ENCODE data around the gene GCNT1.

GCNT1 gene

DNA sequence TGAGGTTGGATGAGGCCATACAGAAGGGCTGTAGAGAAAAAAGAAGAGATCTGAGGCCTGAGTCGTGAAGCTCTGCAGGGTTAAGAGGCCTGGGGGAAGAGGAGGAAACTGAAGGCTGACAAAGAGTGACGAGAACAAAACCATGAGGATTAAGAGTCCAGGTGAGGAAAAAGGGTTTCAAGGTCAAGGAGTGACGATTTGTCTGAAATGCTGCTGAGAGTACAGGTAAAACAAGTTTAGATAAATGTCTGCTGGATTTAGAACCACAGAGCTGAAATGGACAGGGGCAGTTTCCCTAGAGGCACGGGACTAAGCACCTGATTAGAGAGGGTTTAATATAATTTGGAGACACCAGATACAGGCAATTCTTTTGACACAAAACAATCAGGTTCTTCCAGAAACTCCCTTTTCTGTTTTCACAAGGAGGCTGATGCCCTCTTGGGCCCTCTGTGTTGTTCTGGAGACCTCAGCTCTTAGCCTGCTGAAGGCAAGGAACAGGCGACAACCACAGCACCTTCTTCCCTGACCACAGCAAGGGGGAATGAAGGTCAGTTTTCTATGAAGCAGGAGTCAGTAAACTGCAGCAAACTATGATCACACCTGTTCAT, 14.6 kb upstream of the GCNT1 start:
- H3K9ac ChIP-seq (ENCODE audit: low read length), result no peak overlapping the region
- DNase-seq (ENCODE audit: low read depth), result no peak
- H3K4me1 ChIP-seq (ENCODE audit: control insufficient read depth, insufficient read depth, low read length), result peaks cover 4% of the 10 kb centered on the region
- H3K36me3 ChIP-seq (ENCODE audit: control insufficient read depth, insufficient read depth, low read length, severe bottlenecking), result no peaks in the 10 kb centered on the region
- H3K9me3 ChIP-seq (ENCODE audit: control insufficient read depth, low read length), result no peaks in the 10 kb centered on the region
- no peak overlapping the region for H3K4me3 ChIP-seq (ENCODE audit: low read length)
- no peaks in the 10 kb centered on the region for H3K27me3 ChIP-seq (replicated peaks; ENCODE audit: control insufficient read depth, insufficient read depth, low read length)

GRCh38 chr9:76445976-76446375, 13.0 kb upstream of the GCNT1 start:
- DNase-seq (ENCODE audit: low read depth), result no peak
- H3K9me3 ChIP-seq (ENCODE audit: control insufficient read depth, low read length), result no peaks in the 10 kb centered on the region
- H3K27me3 ChIP-seq (replicated peaks; ENCODE audit: control insufficient read depth, insufficient read depth, low read length), result no peaks in the 10 kb centered on the region
- no peaks in the 10 kb centered on the region for H3K36me3 ChIP-seq (ENCODE audit: control insufficient read depth, insufficient read depth, low read length, severe bottlenecking)
- H3K4me3 ChIP-seq (ENCODE audit: low read length), result no peak overlapping the region
- no peak overlapping the region for H3K9ac ChIP-seq (ENCODE audit: low read length)
- H3K4me1 ChIP-seq (ENCODE audit: control insufficient read depth, insufficient read depth, low read length), result peaks cover 10% of the 10 kb centered on the region

DNA sequence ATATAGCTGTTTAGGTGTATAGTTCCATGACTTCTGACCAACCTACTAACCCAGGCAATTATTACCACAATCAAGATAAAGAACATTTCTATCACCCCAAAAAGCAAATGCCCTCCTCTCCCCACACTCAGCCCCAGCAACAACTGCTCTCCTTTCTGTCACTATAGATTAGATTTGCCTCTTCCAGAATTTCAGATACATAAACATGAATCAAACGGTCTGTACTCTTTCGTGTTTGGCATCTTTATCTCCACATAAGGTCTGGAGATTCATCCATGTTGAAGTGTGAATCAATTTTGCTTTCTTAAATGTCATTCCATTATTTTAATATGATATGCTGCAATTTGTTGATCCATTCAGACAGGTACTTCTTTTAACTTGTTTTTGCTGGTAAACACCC, 10.5 kb upstream of the GCNT1 start:
- DNase-seq (ENCODE audit: low read depth), result no peak
- H3K4me1 ChIP-seq (ENCODE audit: control insufficient read depth, insufficient read depth, low read length), result peaks cover 31% of the 10 kb centered on the region
- no peak overlapping the region for H3K9ac ChIP-seq (ENCODE audit: low read length)
- no peaks in the 10 kb centered on the region for H3K36me3 ChIP-seq (ENCODE audit: control insufficient read depth, insufficient read depth, low read length, severe bottlenecking)
- H3K27me3 ChIP-seq (replicated peaks; ENCODE audit: control insufficient read depth, insufficient read depth, low read length), result no peaks in the 10 kb centered on the region
- no peak overlapping the region for H3K4me3 ChIP-seq (ENCODE audit: low read length)
- H3K9me3 ChIP-seq (ENCODE audit: control insufficient read depth, low read length), result no peaks in the 10 kb centered on the region

DNA sequence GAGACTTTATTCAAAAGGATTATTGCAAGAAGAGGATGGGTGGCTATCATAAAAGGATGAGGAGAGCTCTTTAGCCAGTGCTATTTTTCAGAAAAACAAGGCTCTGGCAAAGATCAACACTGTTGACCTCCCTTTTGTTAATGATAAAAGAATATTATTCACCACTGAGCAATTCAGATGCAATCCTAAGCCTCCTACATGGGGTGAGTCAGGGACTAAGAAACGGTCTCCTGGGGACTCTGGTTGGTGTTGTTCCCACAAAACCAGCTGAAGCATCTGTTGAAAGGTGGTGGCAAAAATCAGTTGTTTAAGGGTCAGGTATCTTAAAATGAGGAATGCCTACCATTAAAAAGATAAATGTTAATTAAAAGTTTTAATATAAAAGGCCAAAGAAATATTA, 7.7 kb upstream of the GCNT1 start:
- Histone ChIP-seq H3K4me1 (ENCODE audit: control insufficient read depth, insufficient read depth, low read length) (peaks cover 45% of the 10 kb centered on the region), H3K36me3 (ENCODE audit: control insufficient read depth, insufficient read depth, low read length, severe bottlenecking) (no peaks in the 10 kb centered on the region), H3K9me3 (ENCODE audit: control insufficient read depth, low read length) (no peaks in the 10 kb centered on the region), H3K4me3 (ENCODE audit: low read length) (no peak overlapping the region), H3K9ac (ENCODE audit: low read length) (peak overlapping the region; percentile 64), H3K27me3 (replicated peaks; ENCODE audit: control insufficient read depth, insufficient read depth, low read length) (no peaks in the 10 kb centered on the region)
- peak; percentile 74 for DNase-seq (ENCODE audit: low read depth)

- H3K4me3 ChIP-seq (ENCODE audit: low read length), result no peak overlapping the region
- no peaks in the 10 kb centered on the region for H3K27me3 ChIP-seq (replicated peaks; ENCODE audit: control insufficient read depth, insufficient read depth, low read length)
- H3K4me1 ChIP-seq (ENCODE audit: control insufficient read depth, insufficient read depth, low read length), result peaks cover 45% of the 10 kb centered on the region
- H3K9me3 ChIP-seq (ENCODE audit: control insufficient read depth, low read length), result no peaks in the 10 kb centered on the region
- H3K9ac ChIP-seq (ENCODE audit: low read length), result no peak overlapping the region
- DNase-seq (ENCODE audit: low read depth), result peak; percentile 23
- H3K36me3 ChIP-seq (ENCODE audit: control insufficient read depth, insufficient read depth, low read length, severe bottlenecking), result no peaks in the 10 kb centered on the region
Observed at GRCh38 chr9:76452839-76453238, 6.1 kb upstream of the GCNT1 start.

DNA sequence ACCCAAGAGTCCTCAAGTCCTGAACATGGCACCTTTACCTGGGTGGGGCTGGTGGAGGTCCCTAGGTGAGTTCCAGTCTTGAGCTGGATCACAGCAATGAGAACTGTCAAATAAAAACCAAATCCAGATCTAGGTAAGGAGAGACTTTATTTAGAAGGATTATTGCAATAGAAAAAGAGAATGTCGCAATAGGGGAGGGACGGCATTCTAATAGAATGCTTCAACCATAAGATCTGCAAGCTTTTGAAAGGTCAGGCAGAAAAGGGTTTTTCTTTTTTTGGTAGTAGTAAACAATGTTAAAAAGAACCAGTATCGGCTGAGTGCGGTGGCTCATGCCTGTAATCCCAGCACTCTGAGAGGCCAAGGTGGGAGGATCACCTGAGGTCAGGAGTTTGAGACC, 5.2 kb upstream of the GCNT1 start:
- Histone ChIP-seq H3K27me3 (replicated peaks; ENCODE audit: control insufficient read depth, insufficient read depth, low read length) (no peaks in the 10 kb centered on the region), H3K4me3 (ENCODE audit: low read length) (no peak overlapping the region), H3K9ac (ENCODE audit: low read length) (peak overlapping the region; percentile 29), H3K9me3 (ENCODE audit: control insufficient read depth, low read length) (no peaks in the 10 kb centered on the region), H3K4me1 (ENCODE audit: control insufficient read depth, insufficient read depth, low read length) (peaks cover 44% of the 10 kb centered on the region), H3K36me3 (ENCODE audit: control insufficient read depth, insufficient read depth, low read length, severe bottlenecking) (no peaks in the 10 kb centered on the region)
- DNase-seq (ENCODE audit: low read depth), result peak; percentile 93

DNA sequence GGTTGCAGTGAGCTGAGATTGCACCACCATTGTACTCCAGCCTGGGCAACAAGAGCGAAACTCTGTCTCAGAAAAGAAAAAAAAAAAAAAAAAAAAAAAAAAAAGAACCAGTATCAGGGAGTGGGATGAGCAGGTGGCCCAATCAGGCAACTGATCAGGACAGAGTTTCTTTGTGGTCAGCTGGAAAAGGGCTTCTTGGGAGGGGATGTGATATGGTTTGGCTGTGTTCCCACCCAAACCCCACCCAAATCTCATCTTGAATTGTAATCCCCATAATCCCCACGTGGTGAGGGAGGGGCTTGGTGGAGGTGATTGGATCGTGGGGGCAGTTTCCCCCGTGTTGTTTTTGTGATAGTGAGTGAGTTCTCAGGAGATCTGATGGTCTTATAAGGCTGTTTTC, 4.7 kb upstream of the GCNT1 start:
- H3K36me3 ChIP-seq (ENCODE audit: control insufficient read depth, insufficient read depth, low read length, severe bottlenecking), result no peaks in the 10 kb centered on the region
- H3K9me3 ChIP-seq (ENCODE audit: control insufficient read depth, low read length), result no peaks in the 10 kb centered on the region
- DNase-seq (ENCODE audit: low read depth), result no peak
- H3K4me1 ChIP-seq (ENCODE audit: control insufficient read depth, insufficient read depth, low read length), result peaks cover 44% of the 10 kb centered on the region
- H3K27me3 ChIP-seq (replicated peaks; ENCODE audit: control insufficient read depth, insufficient read depth, low read length), result no peaks in the 10 kb centered on the region
- peak overlapping the region; percentile 29 for H3K9ac ChIP-seq (ENCODE audit: low read length)
- H3K4me3 ChIP-seq (ENCODE audit: low read length), result no peak overlapping the region

DNA sequence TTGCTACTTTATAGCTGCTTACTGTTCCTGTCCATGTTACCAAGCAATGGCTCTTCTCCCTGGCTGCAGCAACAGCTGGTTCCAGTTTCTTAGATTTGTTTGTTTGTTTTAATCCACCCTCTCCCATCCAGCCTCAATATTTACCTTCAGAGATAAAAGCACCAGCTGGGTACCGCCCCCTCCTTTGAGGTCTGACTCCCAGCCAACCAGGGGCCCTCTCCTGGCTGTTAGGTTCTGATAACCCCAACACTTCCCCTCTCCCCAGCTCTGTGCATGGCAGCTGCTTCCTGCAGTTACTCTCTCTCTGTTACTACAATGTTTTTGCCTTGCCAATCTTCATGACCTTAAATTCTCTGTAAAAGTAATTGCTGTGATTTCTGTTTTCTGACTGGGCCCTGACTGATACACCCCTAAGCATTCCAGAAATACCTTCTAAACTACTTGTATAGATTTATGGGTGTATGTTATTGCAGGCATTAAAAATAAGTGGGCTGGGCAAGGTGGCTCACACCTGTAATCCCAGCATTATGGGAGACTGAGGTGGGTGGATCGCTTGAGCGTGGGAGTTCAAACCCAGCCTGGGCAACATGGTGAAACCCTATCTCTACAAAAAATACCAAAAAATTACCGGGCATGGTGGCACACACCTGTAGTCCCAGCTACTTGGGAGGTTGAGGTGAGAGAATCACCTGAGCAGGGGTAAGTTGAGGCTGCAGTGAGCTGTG, 2.6 kb upstream of the GCNT1 start:
- Histone ChIP-seq H3K36me3 (ENCODE audit: control insufficient read depth, insufficient read depth, low read length, severe bottlenecking) (no peaks in the 10 kb centered on the region), H3K9me3 (ENCODE audit: control insufficient read depth, low read length) (no peaks in the 10 kb centered on the region), H3K27me3 (replicated peaks; ENCODE audit: control insufficient read depth, insufficient read depth, low read length) (no peaks in the 10 kb centered on the region), H3K4me3 (ENCODE audit: low read length) (no peak overlapping the region), H3K9ac (ENCODE audit: low read length) (no peak overlapping the region), H3K4me1 (ENCODE audit: control insufficient read depth, insufficient read depth, low read length) (peaks cover 47% of the 10 kb centered on the region)
- DNase-seq (ENCODE audit: low read depth), result peak; percentile 57

- peak overlapping the region; percentile 93 for H3K9ac ChIP-seq (ENCODE audit: low read length)
- H3K4me3 ChIP-seq (ENCODE audit: low read length), result peak overlapping the region; percentile 99
- DNase-seq (ENCODE audit: low read depth), result peak; percentile 86
- peaks cover 5% of the 10 kb centered on the region for H3K36me3 ChIP-seq (ENCODE audit: control insufficient read depth, insufficient read depth, low read length, severe bottlenecking)
- no peaks in the 10 kb centered on the region for H3K27me3 ChIP-seq (replicated peaks; ENCODE audit: control insufficient read depth, insufficient read depth, low read length)
- no peaks in the 10 kb centered on the region for H3K9me3 ChIP-seq (ENCODE audit: control insufficient read depth, low read length)
- H3K4me1 ChIP-seq (ENCODE audit: control insufficient read depth, insufficient read depth, low read length), result peaks cover 26% of the 10 kb centered on the region
Observed at GRCh38 chr9:76459694-76460635, 983 bp downstream of the GCNT1 start.

DNA sequence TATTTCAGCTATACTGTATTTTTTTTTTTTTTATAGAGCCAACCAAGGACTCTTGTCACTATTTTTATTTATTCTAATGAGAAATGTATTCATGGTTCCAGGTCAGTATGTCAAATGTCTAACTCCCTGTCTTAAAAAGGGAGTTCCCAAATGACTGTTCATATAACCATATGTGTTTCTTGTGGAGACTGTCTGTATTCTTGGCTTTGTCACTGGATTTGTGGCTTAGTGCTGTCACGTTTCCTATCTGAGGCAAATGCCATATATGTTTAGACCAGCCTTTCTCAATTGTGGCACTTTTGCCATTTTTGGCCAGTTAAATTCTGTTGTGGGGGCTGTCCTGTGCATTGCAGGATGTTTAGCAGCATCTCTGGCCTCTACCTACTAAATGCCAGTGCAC, 3.1 kb downstream of the GCNT1 start:
- Histone ChIP-seq H3K27me3 (replicated peaks; ENCODE audit: control insufficient read depth, insufficient read depth, low read length) (no peaks in the 10 kb centered on the region), H3K36me3 (ENCODE audit: control insufficient read depth, insufficient read depth, low read length, severe bottlenecking) (peaks cover 5% of the 10 kb centered on the region), H3K4me3 (ENCODE audit: low read length) (no peak overlapping the region)

GRCh38 chr9:76463211-76463610, 4.2 kb downstream of the GCNT1 start:
- Histone ChIP-seq H3K9me3 (ENCODE audit: control insufficient read depth, low read length) (no peaks in the 10 kb centered on the region), H3K4me1 (ENCODE audit: control insufficient read depth, insufficient read depth, low read length) (peaks cover 33% of the 10 kb centered on the region), H3K27me3 (replicated peaks; ENCODE audit: control insufficient read depth, insufficient read depth, low read length) (no peaks in the 10 kb centered on the region), H3K4me3 (ENCODE audit: low read length) (no peak overlapping the region), H3K36me3 (ENCODE audit: control insufficient read depth, insufficient read depth, low read length, severe bottlenecking) (peaks cover 8% of the 10 kb centered on the region), H3K9ac (ENCODE audit: low read length) (no peak overlapping the region)
- DNase-seq (ENCODE audit: low read depth), result no peak

More for the DNA sequence above, 3.1 kb downstream of the GCNT1 start:
- no peak overlapping the region for H3K9ac ChIP-seq (ENCODE audit: low read length)
- no peak for DNase-seq (ENCODE audit: low read depth)
- H3K4me1 ChIP-seq (ENCODE audit: control insufficient read depth, insufficient read depth, low read length), result peaks cover 33% of the 10 kb centered on the region
- H3K9me3 ChIP-seq (ENCODE audit: control insufficient read depth, low read length), result no peaks in the 10 kb centered on the region

Measured in adipocyte (in vitro differentiated cells).